Small intestine (tissue), 7 donors: ENCODE measurements around the gene SMOC2. TPM values are rescaled to one million over a fixed set of nuclear protein-coding genes. Genes with fewer than 3 reads are reported as not detected.
A peak's percentile ranks its signal among the peaks of the same experiment; 100 is the strongest.
"Not testable (repeated sequence)": the region's sequence is repeated elsewhere in the genome, so short reads cannot be mapped to it uniquely, and the experiment has no call there.

ENCODE experiments used
- DNase-seq, 2 donors: peaks; one replicate each; pipeline versions ENCODE4 v3.0.0 to v3.0.0-alpha.2; 2013
- FAIRE-seq: peaks from 2 replicates; lab custom pipeline; 2012; peaks lifted over from hg19 to GRCh38; lab: Jason Lieb, UNC
- H3K27ac ChIP-seq, 3 donors: one replicate each; pipeline ENCODE4 v1.5.1; 2013; ENCODE audit warnings: low read length in 2 of 3, mild to moderate bottlenecking in 2 of 3, control low read depth in 1 of 3, inconsistent platforms in 1 of 3, low read depth in 1 of 3, moderate library complexity in 1 of 3
- H3K27me3 ChIP-seq, 3 donors: one replicate each; pipeline ENCODE4 v1.6.1; 2013; ENCODE audit warnings: low read length in 3 of 3, inconsistent platforms in 1 of 3; ENCODE audit not compliant: control insufficient read depth in 3 of 3, insufficient read depth in 3 of 3
- H3K36me3 ChIP-seq, 3 donors: one replicate each; pipeline ENCODE4 v1.6.1; 2013; ENCODE audit warnings: low read length in 3 of 3, inconsistent platforms in 1 of 3, low read depth in 1 of 3, mild to moderate bottlenecking in 1 of 3, moderate library complexity in 1 of 3; ENCODE audit not compliant: control insufficient read depth in 3 of 3, insufficient read depth in 2 of 3
- H3K4me1 ChIP-seq, 3 donors: one replicate each; pipeline ENCODE4 v1.6.1; 2013; ENCODE audit warnings: low read length in 2 of 3, inconsistent platforms in 1 of 3, low read depth in 1 of 3, mild to moderate bottlenecking in 1 of 3, moderate library complexity in 1 of 3; ENCODE audit not compliant: control insufficient read depth in 3 of 3, insufficient read depth in 2 of 3
- H3K4me3 ChIP-seq, 3 donors: one replicate each; pipeline ENCODE4 v1.5.1; 2013; ENCODE audit warnings: low read length in 3 of 3, control low read depth in 1 of 3, inconsistent platforms in 1 of 3, low read depth in 1 of 3, mild to moderate bottlenecking in 1 of 3, moderate library complexity in 1 of 3
- H3K9me3 ChIP-seq, 2 donors: one replicate each; pipeline ENCODE4 v1.6.1; 2013; ENCODE audit warnings: low read depth in 1 of 2, low read length in 1 of 2; ENCODE audit not compliant: control insufficient read depth in 2 of 2, insufficient read depth in 1 of 2
- WGBS, 3 donors: extraction: QIAGEN DNeasy Blood & Tissue Kit; methylation state at CpG; one replicate each; pipeline ENCODE4 v1.1.7; 2013; 5-methylcytosine and 5-hydroxymethylcytosine counted together
- polyA plus RNA-seq, 4 donors: library from polyadenylated mRNA; stranded (reverse) in 3 of 4; unstranded in 1 of 4; fragments of 200-250 nt in 3 of 4; fragments of 120-200 nt in 1 of 4; gene quantifications; one replicate each; pipeline versions ENCODE4 v1.2.1 to v1.2.3, GENCODE V29; 2013
- donor health status: healthy with polysubstance abuse.
- donor health status: control.
- donor health status: control.
- donor health status: Bipolar disorder and iron deficiency.
- donor health status: healthy.

Gene SMOC2
- polyA plus RNA-seq, 4 donors, result 0.89 to 56.7 (median 4.0) TPM

- H3K4me1 ChIP-seq, result no peaks in the 10 kb centered on the region
- H3K9me3 ChIP-seq, result no peaks in the 10 kb centered on the region
- DNase-seq, result no peak
- no peak for FAIRE-seq
- H3K36me3 ChIP-seq, result peaks cover 0 to 2% (median 0%) of the 10 kb centered on the region in 3 donors
- H3K27me3 ChIP-seq, result no peaks in the 10 kb centered on the region
- H3K27ac ChIP-seq, result no peak overlapping the region
- H3K4me3 ChIP-seq, result no peak overlapping the region
- 90 to 92% (median 92%) methylated on average over 6 of the region's 6 CpGs for WGBS, 3 donors
These were observed 93.3 kb downstream of the SMOC2 start for GRCh38 chr6:168534265-168534664.

- Histone ChIP-seq H3K4me1 (no peaks in the 10 kb centered on the region), H3K36me3 (peaks cover 0 to 2% (median 0%) of the 10 kb centered on the region in 3 donors), H3K27ac (no peak overlapping the region), H3K4me3 (no peak overlapping the region), H3K27me3 (no peaks in the 10 kb centered on the region), H3K9me3 (no peaks in the 10 kb centered on the region)
- no peak for DNase-seq
- FAIRE-seq, result no peak
- WGBS, 3 donors, result 91 to 95% (median 92%) methylated on average over 22 of the region's 22 CpGs
These were observed 94.7 kb downstream of the SMOC2 start for GRCh38 chr6:168535711-168536110.

GRCh38 chr6:168536196-168536595 lies 95.2 kb downstream of the SMOC2 start:
- 69 to 88% (median 86%) methylated on average over 7 of the region's 7 CpGs for WGBS, 3 donors
- H3K36me3 ChIP-seq, result no peaks in the 10 kb centered on the region
- H3K4me3 ChIP-seq, result no peak overlapping the region
- no peak overlapping the region for H3K27ac ChIP-seq
- no peaks in the 10 kb centered on the region for H3K9me3 ChIP-seq
- no peak for DNase-seq
- FAIRE-seq, result no peak
- no peaks in the 10 kb centered on the region for H3K4me1 ChIP-seq
- H3K27me3 ChIP-seq, result no peaks in the 10 kb centered on the region

DNA sequence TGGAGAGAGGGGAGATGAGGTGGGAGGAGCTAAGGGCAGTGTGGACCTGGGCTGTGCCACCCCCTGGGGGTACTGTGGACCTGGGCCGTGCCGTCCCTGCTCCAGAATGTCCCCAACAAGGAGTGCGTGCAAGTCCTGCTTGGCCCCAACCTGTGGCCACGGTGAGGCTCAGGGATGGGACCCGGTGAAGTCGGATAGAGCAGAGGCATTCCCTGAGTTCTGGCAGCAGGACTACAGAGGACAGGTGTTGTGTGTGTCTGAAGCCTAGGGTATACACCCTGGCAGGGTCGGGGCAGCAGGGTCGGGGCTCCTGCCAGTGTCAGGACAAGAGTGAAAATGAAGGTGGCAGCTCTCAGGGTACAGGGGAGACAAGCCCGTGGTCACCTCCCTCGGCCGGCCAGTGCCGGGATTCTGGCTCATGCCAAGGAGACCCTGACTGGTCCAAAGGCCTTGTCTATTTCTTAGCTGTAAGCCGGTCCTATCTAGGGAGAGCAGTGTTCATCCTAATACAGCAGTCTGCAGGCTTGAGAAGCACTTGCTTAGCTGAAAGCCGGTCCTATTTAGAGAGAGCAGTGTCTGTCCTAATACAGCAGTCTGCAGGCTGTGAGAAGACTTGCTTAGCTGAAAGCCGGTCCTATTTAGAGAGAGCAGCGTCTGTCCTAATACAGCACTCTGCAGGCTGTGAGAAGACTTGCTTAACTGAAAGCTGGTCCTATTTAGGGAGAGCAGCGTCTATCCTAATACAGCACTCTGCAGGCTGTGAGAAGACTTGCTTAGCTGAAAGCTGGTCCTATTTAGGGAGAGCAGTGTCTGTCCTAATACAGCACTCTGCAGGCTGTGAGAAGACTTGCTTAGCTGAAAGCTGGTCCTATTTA lies 95.9 kb downstream of the SMOC2 start:
- 84 to 88% (median 85%) methylated on average over 17 of the region's 17 CpGs for WGBS, 3 donors
- DNase-seq, result no peak
- Histone ChIP-seq H3K36me3 (no peaks in the 10 kb centered on the region), H3K4me3 (no peak overlapping the region), H3K27ac (no peak overlapping the region), H3K9me3 (no peaks in the 10 kb centered on the region), H3K27me3 (no peaks in the 10 kb centered on the region), H3K4me1 (no peaks in the 10 kb centered on the region)
- FAIRE-seq, result no peak

DNA sequence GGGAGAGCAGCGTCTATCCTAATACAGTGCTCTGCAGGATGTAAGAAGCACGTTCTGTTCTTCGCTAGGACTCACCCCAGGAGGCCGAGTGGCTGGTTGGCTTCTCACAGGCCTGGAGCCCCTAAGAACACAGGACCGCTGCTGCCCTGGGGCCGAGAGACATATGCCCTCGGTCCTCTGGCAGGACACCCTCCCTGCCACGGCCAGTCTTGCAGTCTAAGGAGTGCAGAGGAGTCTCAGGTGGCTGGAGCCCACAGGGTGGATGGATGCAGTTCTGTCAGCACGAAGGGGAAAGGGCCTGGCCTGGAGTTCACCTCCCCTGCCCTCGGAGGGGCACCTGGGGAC lies 96.5 kb downstream of the SMOC2 start:
- no peaks in the 10 kb centered on the region for H3K4me1 ChIP-seq
- DNase-seq (no peak), FAIRE-seq (no peak)
- no peak overlapping the region for H3K4me3 ChIP-seq
- no peak overlapping the region for H3K27ac ChIP-seq
- no peaks in the 10 kb centered on the region for H3K27me3 ChIP-seq
- H3K9me3 ChIP-seq, result no peaks in the 10 kb centered on the region
- 78 to 82% (median 80%) methylated on average over 10 of the region's 10 CpGs for WGBS, 3 donors
- no peaks in the 10 kb centered on the region for H3K36me3 ChIP-seq

- FAIRE-seq, result not testable (repeated sequence)
These were observed 97.4 kb downstream of the SMOC2 start for GRCh38 chr6:168538188-168538891.

GRCh38 chr6:168538892-168539811 lies 98.2 kb downstream of the SMOC2 start:
- H3K9me3 ChIP-seq, result no peaks in the 10 kb centered on the region
- H3K36me3 ChIP-seq, result no peaks in the 10 kb centered on the region
- no peaks in the 10 kb centered on the region for H3K27me3 ChIP-seq
- H3K4me1 ChIP-seq, result no peaks in the 10 kb centered on the region
- 78 to 85% (median 84%) methylated on average over 21 of the region's 21 CpGs for WGBS, 3 donors
- DNase-seq (no peak), FAIRE-seq (no peak)
- H3K27ac ChIP-seq, result no peak overlapping the region
- H3K4me3 ChIP-seq, result no peak overlapping the region

More at GRCh38 chr6:168538188-168538891, 97.4 kb downstream of the SMOC2 start:
- DNase-seq, H3K9me3 ChIP-seq, H3K36me3 ChIP-seq, H3K4me1 ChIP-seq, H3K27ac ChIP-seq, H3K27me3 ChIP-seq, H3K4me3 ChIP-seq: not testable (repeated sequence)
- 90 to 95% (median 91%) methylated on average over 14 of the region's 14 CpGs for WGBS, 3 donors

- Histone ChIP-seq H3K9me3 (no peaks in the 10 kb centered on the region), H3K27me3 (no peaks in the 10 kb centered on the region), H3K27ac (peak overlapping the region in 1 of 3 donors; percentile 8), H3K4me1 (no peaks in the 10 kb centered on the region), H3K36me3 (no peaks in the 10 kb centered on the region), H3K4me3 (no peak overlapping the region)
- DNase-seq (no peak), FAIRE-seq (no peak)
- 63 to 72% (median 69%) methylated on average over 15 of the region's 15 CpGs for WGBS, 3 donors
These were observed 99.8 kb downstream of the SMOC2 start for GRCh38 chr6:168540713-168541291.
